Testis (tissue), 3 donors: ENCODE data around the gene CACNA2D4. TPM values are rescaled to one million over a fixed set of nuclear protein-coding genes. Genes with fewer than 3 reads are reported as not detected.

ENCODE experiments used
- DNase-seq: peaks from one replicate; pipeline ENCODE4 v3.0.0-alpha.2; 2019
- H3K27ac ChIP-seq, 2 donors: fragments of 200-600 bp; sonication (generic); one replicate each; pipeline ENCODE4 v1.5.1; 2019
- H3K27me3 ChIP-seq: fragments of 200-600 bp; sonication (generic); one replicate; pipeline ENCODE4 v1.5.1; 2019
- H3K36me3 ChIP-seq: fragments of 200-600 bp; sonication (generic); one replicate; pipeline ENCODE4 v1.5.1; 2017; ENCODE audit warnings: low read depth; ENCODE audit errors: missing control alignments
- H3K4me1 ChIP-seq: fragments of 200-600 bp; sonication (generic); one replicate; pipeline ENCODE4 v1.5.1; 2019
- H3K4me3 ChIP-seq, 2 donors: fragments of 200-600 bp; sonication (generic); one replicate each; pipeline ENCODE4 v1.5.1; 2017 to 2019
- H3K9me3 ChIP-seq: fragments of 200-600 bp; sonication (generic); one replicate; pipeline ENCODE4 v1.5.1; 2017
- POLR2A ChIP-seq: fragments of 450-650 bp; IDR thresholded peaks from one replicate; pipeline ENCODE4 v1.6.1; 2017; ENCODE audit warnings: antibody characterized with exemption, mild to moderate bottlenecking, moderate library complexity
- WGBS, 2 donors: methylation state at CpG; one replicate each; pipeline ENCODE4 v1.1.5; 2018; 5-methylcytosine and 5-hydroxymethylcytosine counted together
- intact Hi-C: fragments of 100-400 bp; cut with DNase I; formaldehyde crosslinking; loops from one replicate; pipeline ENCODE4 v1.15.1; 2023; ENCODE audit warnings: low total_unique reads
- polyA plus RNA-seq: library from polyadenylated mRNA; stranded (reverse); fragments of 350-450 nt; fragmentation: Illumina TruSeq; extraction: RNeasy Lipid Tissue Mini Kit (QIAGEN cat#74804); gene quantifications from one replicate; pipeline ENCODE4 v1.2.3, GENCODE V29; 2014; ENCODE audit warnings: low read depth, low replicate concordance; ENCODE audit not compliant: insufficient read depth
- total RNA-seq, 2 donors: library from RNA; depleted of rRNA; stranded (reverse); fragments of >200 nt; gene quantifications; one replicate each; pipeline ENCODE4 v1.2.3, GENCODE V29; 2016
- TF ChIP-seq, protein P1 (sequence below), 3 experiments: fragments of 450-650 bp in 2 of 3; fragments of 200-600 bp in 1 of 3; sonication (generic) in 1 of 3; IDR thresholded peaks; one replicate each; pipeline ENCODE4 v1.5.1; 2016 to 2019; ENCODE audit warnings: antibody characterized with exemption in 3 of 3, mild to moderate bottlenecking in 2 of 3, moderate library complexity in 1 of 3

CACNA2D4 gene
- total and polyA plus RNA-seq, 3 donors from 2014 or later, result 10.8 to 18.3 (median 15.8) TPM

DNA sequence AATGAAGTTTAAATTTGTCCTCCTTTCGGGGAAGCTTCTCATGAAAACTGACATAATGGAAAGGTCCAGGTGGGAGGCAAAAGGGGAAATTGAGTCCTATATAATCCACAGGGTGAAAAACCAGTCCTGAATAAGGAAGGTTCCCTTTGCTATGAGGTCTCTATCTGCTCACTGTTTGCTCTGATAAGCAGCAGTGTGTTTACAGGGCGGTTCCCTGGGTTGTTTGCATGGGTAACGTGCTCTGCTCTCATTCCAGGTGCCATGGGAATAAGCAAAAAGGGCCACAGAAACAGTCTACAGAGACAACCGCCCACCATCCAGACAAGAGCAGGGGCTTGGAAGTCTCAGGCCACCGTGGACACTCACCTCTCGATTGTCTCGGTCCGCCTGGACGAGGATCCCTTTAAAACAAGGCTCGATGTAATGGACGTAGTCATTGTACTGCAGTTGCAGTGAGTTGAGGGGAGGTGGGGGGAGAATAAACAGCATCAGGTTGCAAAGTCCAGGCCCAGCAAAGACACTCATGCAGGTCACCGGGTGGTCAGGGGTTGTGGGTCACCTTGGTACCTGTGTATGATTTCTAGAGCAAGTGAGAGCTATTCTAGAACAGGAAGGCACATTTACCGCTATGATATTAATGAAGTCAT lies 32.7 kb downstream of the CACNA2D4 start:
- TF ChIP-seq, protein P1, sequence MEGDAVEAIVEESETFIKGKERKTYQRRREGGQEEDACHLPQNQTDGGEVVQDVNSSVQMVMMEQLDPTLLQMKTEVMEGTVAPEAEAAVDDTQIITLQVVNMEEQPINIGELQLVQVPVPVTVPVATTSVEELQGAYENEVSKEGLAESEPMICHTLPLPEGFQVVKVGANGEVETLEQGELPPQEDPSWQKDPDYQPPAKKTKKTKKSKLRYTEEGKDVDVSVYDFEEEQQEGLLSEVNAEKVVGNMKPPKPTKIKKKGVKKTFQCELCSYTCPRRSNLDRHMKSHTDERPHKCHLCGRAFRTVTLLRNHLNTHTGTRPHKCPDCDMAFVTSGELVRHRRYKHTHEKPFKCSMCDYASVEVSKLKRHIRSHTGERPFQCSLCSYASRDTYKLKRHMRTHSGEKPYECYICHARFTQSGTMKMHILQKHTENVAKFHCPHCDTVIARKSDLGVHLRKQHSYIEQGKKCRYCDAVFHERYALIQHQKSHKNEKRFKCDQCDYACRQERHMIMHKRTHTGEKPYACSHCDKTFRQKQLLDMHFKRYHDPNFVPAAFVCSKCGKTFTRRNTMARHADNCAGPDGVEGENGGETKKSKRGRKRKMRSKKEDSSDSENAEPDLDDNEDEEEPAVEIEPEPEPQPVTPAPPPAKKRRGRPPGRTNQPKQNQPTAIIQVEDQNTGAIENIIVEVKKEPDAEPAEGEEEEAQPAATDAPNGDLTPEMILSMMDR (IDR thresholded peaks at IDR 0.05), result no peak
- TF ChIP-seq POLR2A, result no peak
- intact Hi-C loops, result no loop called here
- Histone ChIP-seq H3K4me1 (no peaks in the 10 kb centered on the region), H3K4me3 (no peak overlapping the region), H3K27me3 (no peaks in the 10 kb centered on the region), H3K27ac (no peak overlapping the region), H3K9me3 (no peaks in the 10 kb centered on the region), H3K36me3 (no peaks in the 10 kb centered on the region)
- WGBS, 2 donors, result 77 to 93% methylated on average over 13 of the region's 13 CpGs
- no peak for DNase-seq

DNA sequence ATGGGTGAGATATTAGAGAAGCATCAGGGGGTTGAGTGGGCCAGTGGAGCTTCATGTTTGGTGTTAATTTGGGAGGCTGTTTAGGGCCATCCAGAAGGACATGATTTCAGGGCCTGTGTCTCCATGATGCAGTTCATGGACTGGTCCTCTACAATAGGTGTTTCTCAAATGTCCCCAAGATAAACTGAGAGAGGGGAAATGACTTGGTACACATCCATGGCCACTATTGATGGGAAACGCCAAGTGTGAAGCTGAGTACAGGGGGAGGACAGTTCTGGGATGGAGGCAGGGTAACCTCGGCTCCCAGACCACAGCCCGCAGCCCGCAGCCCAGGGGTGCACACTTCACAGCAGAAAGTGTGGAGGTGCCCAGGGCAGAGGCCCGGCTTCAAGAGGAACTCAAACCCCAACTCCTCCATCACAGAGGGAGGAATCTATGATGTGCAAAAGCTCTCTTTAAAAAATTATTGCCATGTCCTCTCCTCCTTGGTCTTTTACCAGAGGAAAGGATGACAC lies 33.3 kb downstream of the CACNA2D4 start:
- Histone ChIP-seq H3K9me3 (no peaks in the 10 kb centered on the region), H3K27ac (no peak overlapping the region), H3K4me3 (no peak overlapping the region), H3K4me1 (no peaks in the 10 kb centered on the region), H3K27me3 (no peaks in the 10 kb centered on the region), H3K36me3 (no peaks in the 10 kb centered on the region)
- WGBS, 2 donors, result 89 to 95% methylated on average over 5 of the region's 5 CpGs
- intact Hi-C loops, result no loop called here
- TF ChIP-seq POLR2A, result no peak
- TF ChIP-seq, protein P1 (IDR thresholded peaks at IDR 0.05), result no peak
- DNase-seq, result no peak

DNA sequence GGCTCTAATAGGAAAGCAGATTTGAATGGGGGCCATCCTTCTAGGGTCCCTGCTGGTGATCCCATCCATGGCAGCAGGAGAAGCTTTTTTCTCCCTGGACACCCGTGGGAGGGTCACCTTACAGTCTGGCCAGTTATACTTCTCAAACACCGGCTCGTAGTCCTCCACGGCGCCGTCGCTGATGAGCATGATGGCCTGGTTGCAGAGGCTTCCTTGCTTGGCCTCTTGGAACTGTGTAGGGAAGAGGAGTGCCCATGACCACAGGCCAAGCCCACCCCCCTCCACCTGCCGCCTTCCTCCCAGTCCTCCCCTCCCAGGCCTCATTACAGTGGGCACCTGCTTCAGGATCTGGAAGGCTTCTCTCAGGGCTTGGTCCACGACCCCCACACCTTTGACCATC lies 33.8 kb downstream of the CACNA2D4 start:
- Histone ChIP-seq H3K4me1 (no peaks in the 10 kb centered on the region), H3K27me3 (no peaks in the 10 kb centered on the region), H3K36me3 (no peaks in the 10 kb centered on the region), H3K9me3 (no peaks in the 10 kb centered on the region), H3K4me3 (no peak overlapping the region), H3K27ac (no peak overlapping the region)
- 93 to 94% methylated on average over 9 of the region's 9 CpGs for WGBS, 2 donors
- intact Hi-C loops, result no loop called here
- TF ChIP-seq, protein P1 (IDR thresholded peaks at IDR 0.05), result no peak
- TF ChIP-seq POLR2A, result no peak
- DNase-seq, result no peak

DNA sequence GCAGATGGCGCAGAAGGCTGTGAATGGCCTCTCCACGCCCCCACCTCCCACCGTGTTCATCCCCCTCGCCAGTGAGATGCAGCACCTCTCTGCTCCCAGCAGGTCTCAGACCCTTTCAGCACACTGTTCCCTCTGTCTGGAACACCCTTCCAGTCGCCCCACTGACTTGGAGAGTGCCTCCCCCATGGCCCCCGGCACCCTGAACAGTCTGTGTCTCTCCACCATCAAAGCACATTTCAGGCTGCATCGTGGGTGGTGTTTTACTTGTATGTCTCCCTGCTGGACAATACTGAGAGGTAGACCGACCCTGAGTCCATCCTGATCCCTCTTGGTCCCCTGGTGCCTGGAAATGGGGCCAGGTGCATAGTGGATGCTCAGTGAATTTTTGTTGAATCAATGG lies 34.9 kb downstream of the CACNA2D4 start:
- Histone ChIP-seq H3K9me3 (no peaks in the 10 kb centered on the region), H3K4me1 (no peaks in the 10 kb centered on the region), H3K36me3 (no peaks in the 10 kb centered on the region), H3K27ac (no peak overlapping the region), H3K4me3 (no peak overlapping the region), H3K27me3 (no peaks in the 10 kb centered on the region)
- TF ChIP-seq, protein P1 (IDR thresholded peaks at IDR 0.05), result no peak
- TF ChIP-seq POLR2A, result no peak
- intact Hi-C loops, result no loop called here
- 83 to 91% methylated on average over 7 to 8 of the region's 8 CpGs for WGBS, 2 donors
- DNase-seq, result no peak

DNA sequence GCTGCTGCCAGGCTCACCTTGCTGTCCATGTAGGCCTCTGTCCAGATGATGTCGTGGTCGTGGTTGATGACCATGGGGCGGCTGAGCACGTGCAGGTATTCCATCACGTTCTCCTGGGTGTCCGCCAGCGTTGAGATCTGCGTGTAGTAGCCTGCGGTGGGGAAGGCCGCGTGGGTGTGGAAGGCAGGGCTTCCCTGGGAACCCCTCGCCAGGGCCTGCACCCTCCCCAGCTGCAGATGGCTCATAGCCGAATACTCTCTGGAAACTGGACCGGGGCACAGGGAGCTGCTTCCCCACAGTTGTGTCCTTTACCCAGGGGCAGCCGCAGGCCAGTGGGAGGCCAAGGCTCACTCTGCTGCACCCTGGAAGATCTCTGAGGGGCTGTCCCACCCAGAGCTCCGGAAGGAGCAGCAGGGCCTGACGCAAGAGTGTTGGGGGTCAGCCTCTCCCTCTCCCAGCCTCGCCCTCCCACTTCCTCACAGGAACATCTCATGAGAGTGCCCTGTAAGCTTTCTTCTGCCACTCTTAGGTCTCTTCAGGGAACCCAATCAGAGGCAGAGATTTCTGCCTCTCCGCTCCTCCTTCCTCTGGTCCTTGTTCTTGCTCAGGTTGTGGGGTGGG lies 35.5 kb downstream of the CACNA2D4 start:
- Histone ChIP-seq H3K4me1 (no peaks in the 10 kb centered on the region), H3K27ac (no peak overlapping the region), H3K9me3 (no peaks in the 10 kb centered on the region), H3K36me3 (no peaks in the 10 kb centered on the region), H3K4me3 (no peak overlapping the region), H3K27me3 (no peaks in the 10 kb centered on the region)
- no peak for TF ChIP-seq POLR2A
- TF ChIP-seq, protein P1 (IDR thresholded peaks at IDR 0.05), result no peak
- WGBS, 2 donors, result 84 to 86% methylated on average over 18 to 19 of the region's 19 CpGs
- no peak for DNase-seq
- intact Hi-C loops, result no loop called here
